WI38 (cell line): Measurements from ENCODE around the gene SLC9A9.

Experiments
- H3K4me3 ChIP-seq: 2 replicates; pipeline ENCODE4 v1.5.1; 2011; ENCODE audit warnings: low read depth, mild to moderate bottlenecking, control low read depth, low read length
- CTCF ChIP-seq: IDR thresholded peaks from 2 replicates; pipeline ENCODE4 v1.5.1; 2012; ENCODE audit warnings: low read depth, mild to moderate bottlenecking, control low read depth, low read length

Gene SLC9A9

GRCh38 chr3:143497382-143497781 lies 350.9 kb downstream of the SLC9A9 start:
- no peak overlapping the region for H3K4me3 ChIP-seq
- TF ChIP-seq CTCF, result no peak

DNA sequence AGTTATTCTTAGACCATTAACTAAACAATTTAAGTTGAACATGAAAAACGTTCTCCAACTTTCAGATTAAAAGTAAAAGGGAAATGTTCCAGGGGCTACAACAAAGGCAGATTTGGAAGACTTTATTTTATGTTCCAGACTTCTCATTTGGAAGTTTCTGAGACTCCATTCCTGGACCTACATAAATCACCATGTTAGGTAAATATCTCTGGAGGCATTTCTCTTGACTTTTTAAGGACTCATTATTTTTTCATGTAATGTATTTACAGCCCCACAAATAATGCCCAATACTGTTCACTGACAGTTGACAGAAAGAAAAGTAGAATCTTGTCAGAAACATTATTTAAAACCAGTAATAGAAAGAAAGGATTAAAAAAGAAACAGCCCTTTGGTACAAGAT lies 352.1 kb downstream of the SLC9A9 start:
- no peak for TF ChIP-seq CTCF
- H3K4me3 ChIP-seq, result no peak overlapping the region

- H3K4me3 ChIP-seq, result no peak overlapping the region
- TF ChIP-seq CTCF, result no peak
Observed at GRCh38 chr3:143495527-143495926, 352.7 kb downstream of the SLC9A9 start.

DNA sequence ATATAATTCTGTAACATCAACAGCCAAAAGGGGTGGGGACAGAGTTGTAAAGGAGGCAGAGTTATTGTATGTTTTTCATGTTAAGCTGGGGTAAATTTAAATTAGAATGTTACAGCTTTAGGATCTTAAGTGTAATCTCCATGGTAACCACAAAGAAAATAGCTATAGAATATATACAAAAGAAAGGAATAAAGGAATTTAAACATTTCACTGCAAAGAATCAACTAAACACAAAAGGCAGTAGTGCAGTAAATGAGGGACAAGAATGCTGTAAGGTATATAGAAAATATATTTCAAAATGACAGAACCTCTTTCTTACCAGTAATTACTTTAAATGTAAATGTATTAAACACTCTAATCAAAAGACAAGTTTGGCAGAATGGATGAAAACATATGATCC lies 361.7 kb downstream of the SLC9A9 start:
- H3K4me3 ChIP-seq, result no peak overlapping the region
- TF ChIP-seq CTCF, result no peak

- no peak overlapping the region for H3K4me3 ChIP-seq
- no peak for TF ChIP-seq CTCF
Observed at GRCh38 chr3:143484846-143485512, 363.3 kb downstream of the SLC9A9 start.

GRCh38 chr3:143483214-143483613 lies 365.1 kb downstream of the SLC9A9 start:
- no peak overlapping the region for H3K4me3 ChIP-seq
- TF ChIP-seq CTCF, result no peak

DNA sequence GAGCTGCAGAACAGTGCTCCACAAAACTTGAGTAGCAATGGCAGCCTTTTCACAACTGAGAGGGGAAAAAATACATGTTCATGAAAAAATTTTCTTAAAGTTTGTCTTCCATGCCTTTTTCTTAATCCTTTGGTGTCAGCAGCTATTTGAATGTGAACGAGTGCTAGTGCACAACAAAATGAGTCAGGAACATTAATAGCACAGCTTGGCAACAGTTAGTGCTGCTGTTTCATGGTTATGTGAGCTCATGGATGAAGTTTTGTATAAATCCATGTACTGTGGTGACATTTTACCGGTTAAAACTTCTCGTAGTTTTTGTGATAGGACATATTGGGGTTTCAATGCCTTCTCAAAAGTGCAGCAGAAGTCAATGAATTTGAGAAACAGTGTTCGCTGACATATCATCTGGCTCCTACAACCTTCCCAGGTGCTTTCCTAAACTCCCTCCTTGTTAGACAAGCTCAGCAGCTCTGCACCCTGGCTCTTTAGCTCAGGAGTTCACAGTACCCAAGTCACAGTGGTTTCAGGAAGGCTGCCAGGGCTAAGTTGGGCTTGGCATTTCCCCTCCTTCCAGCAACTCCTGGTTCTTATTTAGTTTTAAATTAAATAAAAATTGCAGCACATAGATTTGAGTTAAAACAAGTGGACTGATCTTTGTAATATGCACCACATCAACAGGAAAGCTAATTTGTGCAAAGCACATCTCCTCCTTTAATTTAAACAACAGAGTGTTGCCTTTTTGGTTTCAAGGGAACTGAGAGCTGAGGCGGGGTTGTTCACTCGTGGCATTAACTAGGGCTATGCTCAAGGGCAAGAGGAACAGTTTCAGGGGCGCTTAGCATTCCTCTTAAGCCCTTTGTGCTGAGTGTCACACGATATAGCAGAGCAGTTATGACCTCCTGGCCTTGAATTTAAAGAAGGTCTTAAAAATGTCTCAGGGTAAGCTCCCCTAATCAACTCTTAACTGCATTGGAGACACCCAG lies 365.9 kb downstream of the SLC9A9 start:
- TF ChIP-seq CTCF, result no peak
- H3K4me3 ChIP-seq, result no peak overlapping the region
